Superior temporal gyrus (tissue), 1 donor: ENCODE data around the gene DOCK1.

Experiments used
- DNase-seq: peaks from one replicate; pipeline ENCODE4 v3.0.0-alpha.2; 2016; ENCODE audit errors: extremely low spot score

DOCK1 gene

GRCh38 chr10:127034790-127035189, 129.6 kb downstream of the DOCK1 start:
- no peak for DNase-seq

GRCh38 chr10:127035827-127036226, 130.6 kb downstream of the DOCK1 start:
- no peak for DNase-seq

- no peak for DNase-seq
These were observed 131.8 kb downstream of the DOCK1 start for GRCh38 chr10:127036987-127037386.

- no peak for DNase-seq
These were observed 134.2 kb downstream of the DOCK1 start for GRCh38 chr10:127039435-127039834.

DNA sequence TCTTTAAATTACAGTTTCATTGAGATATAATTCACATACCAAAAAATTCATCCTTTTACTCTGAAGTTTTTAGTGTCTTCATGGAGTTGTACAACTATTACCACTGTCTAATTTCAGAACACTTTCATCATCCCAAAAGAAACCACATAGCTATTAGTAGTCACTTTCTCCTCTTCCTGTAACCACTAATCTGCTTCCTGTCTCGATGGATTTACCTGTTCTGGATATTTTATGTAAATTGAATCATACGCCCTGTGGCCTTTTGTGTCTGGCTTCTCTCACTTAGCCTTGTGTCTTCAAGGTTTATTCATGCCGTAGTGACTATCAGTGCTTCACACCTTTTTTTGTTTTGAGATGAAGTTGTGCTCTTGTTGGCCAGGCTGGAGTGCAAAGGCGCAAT, 135.5 kb downstream of the DOCK1 start:
- DNase-seq = no peak

DNA sequence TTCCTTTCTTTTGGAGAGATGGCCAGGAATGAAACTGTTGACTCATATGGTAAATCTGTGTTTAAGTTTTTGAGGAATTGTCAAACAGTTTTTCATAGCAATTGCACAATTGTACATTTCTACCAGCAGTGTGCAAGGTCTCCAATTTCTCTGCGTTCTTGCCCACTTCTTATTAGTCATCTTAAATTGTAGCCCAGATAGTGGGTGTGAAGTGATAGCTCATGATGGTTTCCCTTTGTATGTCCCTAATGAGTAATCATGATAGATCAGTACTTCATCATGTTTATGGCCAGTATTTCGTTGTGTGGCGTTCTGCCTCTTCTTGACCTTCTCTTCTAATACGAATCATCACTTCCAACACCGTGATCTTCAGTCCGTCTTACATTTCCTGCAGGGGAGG, 136.3 kb downstream of the DOCK1 start:
- no peak for DNase-seq

DNA sequence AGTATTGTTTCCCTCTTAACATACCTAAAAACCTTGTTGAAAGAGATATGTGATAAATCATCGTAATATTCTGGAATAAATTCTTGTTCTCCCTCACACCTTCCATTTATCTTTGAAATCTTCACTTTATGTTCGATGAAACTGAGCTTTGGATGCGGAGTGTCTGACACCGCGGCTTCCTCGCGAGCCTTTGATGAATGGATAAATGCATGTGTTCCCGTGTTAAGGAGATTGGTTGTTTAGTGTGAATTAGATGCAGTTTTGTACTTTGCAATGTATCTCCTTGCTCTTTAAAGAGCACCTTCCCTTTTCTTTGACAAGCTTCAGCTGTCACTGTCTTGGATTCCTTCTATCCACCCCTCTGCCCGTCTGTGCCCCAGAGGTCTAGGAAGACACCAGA, 138.1 kb downstream of the DOCK1 start:
- no peak for DNase-seq

GRCh38 chr10:127044186-127044585, 139.0 kb downstream of the DOCK1 start:
- DNase-seq = no peak

- no peak for DNase-seq
These were observed 142.0 kb downstream of the DOCK1 start for GRCh38 chr10:127046975-127047877.

DNA sequence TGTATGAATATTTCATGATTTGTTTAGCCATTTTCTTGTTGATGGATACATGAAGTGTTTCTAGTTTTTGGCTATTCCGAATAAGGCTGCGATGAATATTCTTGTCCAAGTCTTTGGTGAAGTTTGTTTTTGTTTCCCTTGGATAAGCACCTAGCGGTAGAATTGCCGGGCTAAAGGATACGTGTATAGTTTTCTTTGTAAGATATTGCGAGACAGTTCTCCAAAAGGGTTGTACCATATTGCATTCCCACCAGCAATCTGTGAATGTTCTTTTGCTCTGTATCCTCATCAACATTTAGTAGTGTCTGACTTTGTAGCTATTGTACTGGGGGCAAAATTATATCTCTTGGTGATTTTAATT, 142.6 kb downstream of the DOCK1 start:
- no peak for DNase-seq

GRCh38 chr10:127048630-127049029, 143.4 kb downstream of the DOCK1 start:
- no peak for DNase-seq

- no peak for DNase-seq
These were observed 146.8 kb downstream of the DOCK1 start for GRCh38 chr10:127052001-127052400.

DNA sequence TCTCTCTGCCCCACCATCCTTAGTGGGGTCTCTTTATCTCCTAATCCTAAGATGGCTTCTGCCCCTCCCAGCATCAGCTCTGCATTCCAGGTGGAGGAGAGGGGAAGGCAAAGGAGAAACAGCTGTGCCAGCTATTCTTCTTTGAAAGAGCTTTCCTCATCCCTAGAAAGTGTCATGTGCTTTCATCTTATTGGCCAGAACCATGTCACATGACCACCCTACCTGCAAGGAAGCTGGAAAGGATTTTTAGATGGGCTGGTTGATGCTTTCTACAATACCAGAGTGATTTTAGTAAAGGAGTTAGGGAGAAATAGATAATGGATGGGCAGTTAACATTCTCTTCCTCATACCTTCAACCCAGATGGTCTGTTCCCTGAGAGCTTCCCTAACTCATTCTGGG, 150.0 kb downstream of the DOCK1 start:
- no peak for DNase-seq

DNA sequence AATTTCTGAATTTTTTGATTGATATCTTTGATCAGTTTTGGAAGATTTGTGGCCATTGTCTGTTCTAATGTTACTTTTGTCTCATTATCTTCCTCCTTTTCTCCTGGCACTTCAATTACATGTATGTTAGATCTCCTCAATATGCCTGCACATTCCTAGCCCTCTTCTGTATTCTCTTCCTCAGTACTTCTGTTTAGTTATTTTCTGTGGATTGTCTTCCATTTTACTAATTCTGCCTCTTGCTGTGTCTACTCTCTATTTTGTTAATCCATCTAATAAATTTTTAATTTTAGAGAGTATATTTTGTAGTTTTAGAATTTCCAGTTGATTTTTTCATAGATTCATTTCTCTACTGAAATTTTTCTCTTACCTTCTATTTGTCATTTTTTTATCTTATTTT, 154.1 kb downstream of the DOCK1 start:
- DNase-seq = no peak

DNA sequence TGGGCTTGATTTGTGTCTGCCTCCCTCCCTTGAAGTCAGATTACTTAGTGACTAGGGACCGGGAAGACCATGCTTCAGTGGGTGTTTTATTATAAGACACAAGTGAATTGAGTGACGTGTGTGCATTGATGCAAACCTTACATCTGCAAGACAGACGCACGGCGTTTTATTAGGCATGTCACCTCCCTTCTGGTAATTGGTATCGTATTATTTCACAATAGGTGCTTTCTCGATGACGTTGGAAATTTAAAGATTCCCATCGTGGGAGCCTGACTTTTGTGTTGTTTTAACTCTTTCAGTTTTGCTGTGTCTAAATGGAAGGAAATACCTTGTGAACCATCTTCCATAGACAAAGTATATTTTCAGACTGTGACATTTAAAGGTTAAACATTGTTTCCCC, 158.5 kb downstream of the DOCK1 start:
- no peak for DNase-seq

GRCh38 chr10:127064474-127064873, 159.2 kb downstream of the DOCK1 start:
- DNase-seq = no peak

DNA sequence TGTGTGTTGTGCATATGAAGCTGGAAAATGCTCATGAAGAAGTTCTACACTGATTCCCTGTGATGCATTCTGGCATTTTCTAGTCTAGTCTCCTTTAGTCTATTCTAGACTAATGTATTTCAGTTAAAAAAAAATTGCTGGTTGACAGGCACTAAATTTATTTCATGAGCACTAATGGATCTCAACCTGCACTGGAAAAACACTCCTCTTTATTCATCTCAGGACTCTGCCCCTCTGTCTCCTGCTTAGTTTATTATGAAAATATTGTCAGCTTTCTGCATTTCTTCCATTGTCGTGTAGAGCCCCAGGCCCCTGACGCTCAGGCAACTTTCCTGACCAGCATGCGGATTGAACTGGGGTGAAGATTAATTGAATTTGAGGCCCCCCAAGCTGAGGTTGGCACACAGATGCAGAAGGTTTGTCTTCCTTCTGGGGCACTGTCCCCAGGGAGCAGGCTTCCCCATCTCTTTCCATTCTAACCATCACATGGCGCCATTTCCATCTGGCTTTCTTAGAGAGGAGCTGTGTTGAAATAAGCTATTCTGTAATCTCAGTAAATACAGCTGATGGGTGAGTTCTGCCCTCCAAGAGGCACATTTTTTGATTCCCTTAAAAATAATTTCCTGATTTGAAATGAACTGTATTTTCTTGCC, 162.4 kb downstream of the DOCK1 start:
- no peak for DNase-seq

- no peak for DNase-seq
These were observed 163.3 kb downstream of the DOCK1 start for GRCh38 chr10:127068485-127068884.

- no peak for DNase-seq
These were observed 164.2 kb downstream of the DOCK1 start for GRCh38 chr10:127069436-127069835.

DNA sequence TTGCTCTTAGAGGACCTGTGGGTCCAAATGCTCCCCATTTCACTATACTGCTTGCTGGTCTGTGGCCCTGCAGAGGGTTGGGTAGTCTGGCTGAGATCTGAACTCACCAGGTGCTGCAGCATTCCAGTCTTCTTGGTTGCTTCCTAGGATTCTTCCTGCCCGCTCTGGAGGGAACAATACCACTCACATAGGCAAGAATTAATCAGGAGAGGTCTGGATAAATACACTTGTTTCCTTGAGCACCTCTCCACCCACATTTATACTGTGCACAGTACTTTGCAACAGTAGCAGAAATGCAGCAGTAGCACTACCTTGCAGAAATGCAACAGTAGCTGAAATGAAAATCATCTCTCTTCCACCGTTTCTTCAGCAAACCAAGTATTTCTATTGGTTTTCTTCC, 165.9 kb downstream of the DOCK1 start:
- no peak for DNase-seq

DNA sequence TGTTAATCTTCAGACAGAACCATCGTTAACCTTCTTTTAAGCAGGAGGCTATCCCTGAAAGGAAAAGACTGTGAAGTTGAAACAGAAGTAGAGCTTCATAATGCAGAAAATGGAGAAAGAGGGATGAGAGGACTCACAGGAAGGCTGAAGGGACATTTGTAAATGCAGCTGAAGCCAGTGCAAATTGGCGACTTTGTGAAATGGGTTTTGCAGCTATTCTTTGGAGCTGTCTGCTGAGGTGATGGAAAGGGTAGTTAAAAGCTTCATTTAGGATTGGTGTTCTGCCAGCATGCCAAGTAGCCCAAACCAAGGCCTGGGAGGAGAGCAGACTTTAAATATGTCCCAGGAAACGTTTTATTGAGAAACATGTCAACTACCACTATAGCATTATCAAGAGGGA, 168.4 kb downstream of the DOCK1 start:
- no peak for DNase-seq

DNA sequence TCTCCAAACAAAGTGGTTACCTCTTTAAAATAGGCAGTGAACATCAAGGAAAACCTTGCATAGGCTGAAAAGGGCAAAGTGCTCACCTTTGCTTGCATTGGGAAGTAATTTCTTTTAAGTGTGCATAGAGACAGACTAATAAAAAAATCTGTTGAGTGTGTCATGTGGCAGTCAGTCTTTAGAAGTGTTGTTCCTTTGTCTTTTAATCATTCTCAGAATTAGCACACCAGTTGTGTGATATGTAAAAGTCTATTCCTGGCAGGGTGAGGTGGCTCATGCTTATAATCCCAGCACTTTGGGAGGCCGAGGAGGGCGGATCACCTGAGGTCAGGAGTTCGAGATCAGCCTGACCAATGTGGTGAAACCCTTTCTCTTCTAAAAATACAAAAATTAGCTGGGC, 174.2 kb downstream of the DOCK1 start:
- DNase-seq = no peak

DNA sequence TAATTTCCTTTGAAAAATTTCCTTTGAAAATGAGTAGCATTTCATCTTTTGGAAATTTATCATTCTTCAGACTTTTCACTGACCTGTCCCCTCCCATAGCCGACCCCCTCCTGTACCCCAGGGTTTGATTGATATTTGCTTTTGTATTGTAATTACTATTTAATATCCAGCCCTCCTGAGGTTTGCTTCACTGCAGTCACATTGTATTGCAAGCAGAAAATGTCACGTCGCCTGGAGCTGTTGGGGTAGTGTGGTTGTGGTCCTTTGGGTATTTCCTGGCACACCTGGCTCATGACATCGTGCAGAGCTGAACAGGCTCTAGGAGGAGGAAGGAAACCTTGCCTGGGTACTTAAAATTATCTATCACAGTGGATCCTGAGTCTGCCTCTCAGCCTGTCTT, 175.1 kb downstream of the DOCK1 start:
- DNase-seq = no peak
